GM18861 (cell line): ENCODE data around the gene MUC5B.

Experiments
- ATAC-seq: cut with Tn5 transposase; IDR thresholded peaks from one replicate; pipeline ENCODE4 v1.9.1; 2021; ENCODE audit not compliant: unreplicated experiment

Gene MUC5B

GRCh38 chr11:1308743-1309497, 86.1 kb downstream of the MUC5B start:
- peak; percentile 30 for ATAC-seq

GRCh38 chr11:1309498-1310317, 86.8 kb downstream of the MUC5B start, which contains the start of gene TOLLIP:
Gene TOLLIP, minus strand, starts transcription at chr11:1309632. Its CDS starts 134 bp downstream, at chr11:1309498.
- peak; percentile 65 for ATAC-seq

- no peak for ATAC-seq
These were observed 87.4 kb downstream of the MUC5B start for GRCh38 chr11:1310318-1310687.

GRCh38 chr11:1310772-1311468, 88.1 kb downstream of the MUC5B start:
- no peak for ATAC-seq
